Gastroesophageal sphincter (tissue), 3 donors: ENCODE measurements around the gene L1TD1.

Experiments
- CTCF ChIP-seq, 4 experiments: fragments of 200-600 bp in 2 of 4; fragments of 450-650 bp in 2 of 4; sonication (generic) in 1 of 4; IDR thresholded peaks; one replicate each; pipeline ENCODE4 v1.5.1; 2017 to 2019; ENCODE audit warnings: antibody characterized with exemption in 4 of 4, mild to moderate bottlenecking in 2 of 4, moderate library complexity in 2 of 4
- EP300 ChIP-seq: sonication (generic); formaldehyde crosslinking; IDR thresholded peaks from one replicate; pipeline ENCODE4 v1.6.1; 2017; ENCODE audit warnings: antibody characterized with exemption, mild to moderate bottlenecking
- POLR2A ChIP-seq, 2 donors: fragments of 450-650 bp; IDR thresholded peaks; one replicate each; pipeline ENCODE4 v1.6.1; 2017; ENCODE audit warnings: antibody characterized with exemption in 2 of 2, mild to moderate bottlenecking in 2 of 2, moderate library complexity in 1 of 2
- POLR2AphosphoS5 ChIP-seq: sonication (generic); formaldehyde crosslinking; IDR thresholded peaks from one replicate; pipeline ENCODE4 v1.6.1; 2017; ENCODE audit warnings: antibody characterized with exemption

GRCh38 chr1:62227496-62227895 is 32.8 kb downstream of the L1TD1 start:
- TF ChIP-seq CTCF (IDR thresholded peaks at IDR 0.05) (no peak), POLR2A (IDR thresholded peaks at IDR 0.05) (no peak), EP300 (no peak), POLR2AphosphoS5 (no peak)
